HepG2 (cell line): ENCODE data around the gene TBC1D14. TPM values are rescaled to one million over a fixed set of nuclear protein-coding genes. Genes with fewer than 3 reads are reported as not detected.

Experiments
- ATAC-seq: fragments of 200-7000 bp; cut with Tn5 transposase; 3 replicates; pipeline ENCODE4 v1.9.1; 2020; ENCODE audit warnings: mild to moderate bottlenecking, moderate library complexity
- BruUV-seq: library from RNA; stranded (reverse); fragments of 400-500 nt; replicated peaks from 2 replicates; lab custom pipeline; 2021; lab: Mats Ljungman, UMichigan
- CTCF ChIA-PET: fragments of 300-600 bp; formaldehyde crosslinking; extraction: SDS; loops from one replicate; lab custom pipeline; 2021; ENCODE audit warnings: low total read pairs, inconsistent platforms, low intra/inter-chr PET ratio; lab: Yijun Ruan, JAX
- POLR2A ChIA-PET: fragments of 350-600 bp; sonication (Branson Sonifier 250); formaldehyde crosslinking; loops from one replicate; lab custom pipeline; 2020; ENCODE audit warnings: antibody characterized with exemption, inconsistent platforms; lab: Yijun Ruan, JAX
- DNase-seq: peaks from one replicate; pipeline ENCODE4 v3.0.0-alpha.2; 2015; ENCODE audit warnings: low spot score
- FAIRE-seq: peaks from 3 replicates; lab custom pipeline; 2011; peaks lifted over from hg19 to GRCh38; lab: Jason Lieb, UNC
- H2AFZ ChIP-seq: one replicate; pipeline ENCODE4 v1.6.1; 2011; ENCODE audit warnings: low read length, inconsistent platforms
- H3K27ac ChIP-seq: fragments of 300-600 bp; 3 replicates; pipeline ENCODE4 v1.8.0; 2011; ENCODE audit warnings: mixed run types, mild to moderate bottlenecking, mixed read lengths, low read length, inconsistent platforms; ENCODE audit not compliant: insufficient read depth; ENCODE audit errors: extremely low read length
- H3K27me3 ChIP-seq, 2 experiments: fragments of 200-600 bp in 1 of 2; 2 replicates in 1 of 2; 3 replicates in 1 of 2; pipeline versions ENCODE4 v1.6.0 to v1.8.0; 2011; ENCODE audit warnings: low read length in 2 of 2, mild to moderate bottlenecking in 2 of 2, moderate library complexity in 2 of 2, inconsistent platforms in 1 of 2; ENCODE audit not compliant: insufficient read depth in 2 of 2, control insufficient read depth in 1 of 2
- H3K36me3 ChIP-seq, 2 experiments: fragments of 200-600 bp in 1 of 2; replicated peaks in 1 of 2; 2 replicates in 1 of 2; 3 replicates in 1 of 2; pipeline versions ENCODE4 v1.5.1 to v1.8.0; 2011; ENCODE audit warnings: low read length in 2 of 2, inconsistent platforms in 1 of 2; ENCODE audit not compliant: insufficient read depth in 2 of 2, control insufficient read depth in 1 of 2
- H3K4me1 ChIP-seq: 2 replicates; pipeline ENCODE4 v1.5.1; 2012; ENCODE audit warnings: low read length, inconsistent platforms; ENCODE audit not compliant: insufficient read depth
- H3K4me2 ChIP-seq: 2 replicates; pipeline ENCODE4 v1.6.0; 2011; ENCODE audit warnings: low read depth, low read length, inconsistent platforms
- H3K4me3 ChIP-seq, 3 experiments: fragments of 200-600 bp in 1 of 3; sonication (generic), shearing (Covaris generic) in 1 of 3; replicated peaks in 1 of 3; 2 replicates each; pipeline ENCODE4 v1.5.1; 2011 to 2016; ENCODE audit warnings: low read length in 3 of 3, inconsistent platforms in 2 of 3, low read depth in 2 of 3, mild to moderate bottlenecking in 2 of 3, control low read depth in 1 of 3, mixed read lengths in 1 of 3; ENCODE audit not compliant: insufficient read depth in 1 of 3
- H3K79me2 ChIP-seq: one replicate; pipeline ENCODE4 v1.6.1; 2011; ENCODE audit warnings: low read length, inconsistent platforms; ENCODE audit not compliant: insufficient read depth
- H3K9ac ChIP-seq: 2 replicates; pipeline ENCODE4 v1.6.0; 2011; ENCODE audit warnings: mild to moderate bottlenecking, low read depth, low read length, inconsistent platforms; ENCODE audit not compliant: insufficient read depth
- H3K9me3 ChIP-seq: 2 replicates; pipeline ENCODE4 v1.5.1; 2012; ENCODE audit warnings: mild to moderate bottlenecking, low read length
- H4K20me1 ChIP-seq: 2 replicates; pipeline ENCODE4 v1.6.0; 2011; ENCODE audit warnings: inconsistent platforms, mild to moderate bottlenecking, low read length, moderate library complexity; ENCODE audit not compliant: insufficient read depth
- ATF7-NPFF ChIP-seq: sonication (generic); formaldehyde crosslinking; IDR thresholded peaks from 2 replicates; pipeline ENCODE4 v1.8.1; 2023; ENCODE audit warnings: mild to moderate bottlenecking, low read depth, missing genetic modification reagents, moderate library complexity
- DDIT3 ChIP-seq: sonication (generic); formaldehyde crosslinking; IDR thresholded peaks from 2 replicates; pipeline ENCODE4 v1.4.0; 2020; ENCODE audit warnings: mild to moderate bottlenecking, missing genetic modification reagents
- FOXO4 ChIP-seq: sonication (generic); formaldehyde crosslinking; conservative IDR thresholded peaks from 2 replicates; pipeline ENCODE4 v1.8.1; 2023; ENCODE audit warnings: missing genetic modification reagents
- HNF1B ChIP-seq: sonication (generic); formaldehyde crosslinking; IDR thresholded peaks from 2 replicates; pipeline ENCODE4 v1.5.1; 2020; ENCODE audit warnings: mild to moderate bottlenecking, moderate library complexity, missing genetic modification reagents
- NFYC ChIP-seq: IDR thresholded peaks from 2 replicates; pipeline ENCODE4 v1.6.1; 2016; ENCODE audit warnings: missing genetic modification reagents, missing compliant biosample characterization
- POLR2A ChIP-seq, 2 experiments: IDR thresholded peaks; 2 replicates each; pipeline ENCODE4 v1.6.1; 2011; ENCODE audit warnings: low read depth in 2 of 2, low read length in 2 of 2, mild to moderate bottlenecking in 1 of 2, moderate library complexity in 1 of 2; ENCODE audit not compliant: insufficient read depth in 1 of 2
- REPIN1 ChIP-seq: sonication (generic); formaldehyde crosslinking; IDR thresholded peaks from 2 replicates; pipeline ENCODE4 v1.8.0; 2022; ENCODE audit warnings: missing genetic modification reagents, low read depth, mild to moderate bottlenecking, borderline replicate concordance
- SPEN ChIP-seq: sonication (generic); formaldehyde crosslinking; IDR thresholded peaks from 2 replicates; pipeline ENCODE4 v1.5.1; 2020; ENCODE audit warnings: low read depth, mild to moderate bottlenecking, missing genetic modification reagents
- TCF12 ChIP-seq, 2 experiments: fragments of 450-650 bp in 1 of 2; sonication (generic) in 1 of 2; formaldehyde crosslinking in 1 of 2; IDR thresholded peaks; 2 replicates each; pipeline versions ENCODE4 v1.6.1 to v1.8.0; 2017 to 2022; ENCODE audit warnings: antibody characterized with exemption in 1 of 2, mild to moderate bottlenecking in 1 of 2, missing genetic modification reagents in 1 of 2, moderate library complexity in 1 of 2
- ZBTB10 ChIP-seq: sonication (generic); formaldehyde crosslinking; IDR thresholded peaks from 2 replicates; pipeline ENCODE4 v1.4.0; 2020; ENCODE audit warnings: missing genetic modification reagents, borderline replicate concordance
- ZNF333 ChIP-seq: sonication (generic); formaldehyde crosslinking; IDR thresholded peaks from 2 replicates; pipeline ENCODE4 v1.4.0; 2020; ENCODE audit warnings: mild to moderate bottlenecking, missing genetic modification reagents, borderline replicate concordance
- WGBS: methylation state at CpG from one replicate; pipeline ENCODE4 v1.1.6; 2017; ENCODE audit warnings: low lambda C conversion rate; 5-methylcytosine and 5-hydroxymethylcytosine counted together
- in situ Hi-C: cut with HindIII; loops from 2 replicates; pipeline ENCODE4 v1.10.0; 2017; ENCODE audit warnings: low pct_unique_long_range_greater_than_20kb; ENCODE audit not compliant: extremely low pct_ligation_motif_present
- intact Hi-C: fragments of 100-400 bp; cut with micrococcal nuclease; formaldehyde crosslinking; loops from one replicate; pipeline ENCODE4 v1.10.0; 2022; ENCODE audit not compliant: unreplicated experiment
- polyA plus RNA-seq, 8 experiments: library from polyadenylated mRNA; depleted of rRNA in 3 of 8; stranded (reverse) in 7 of 8; unstranded in 1 of 8; fragments of >200 nt; fragmentation: Illumina TruSeq in 4 of 8; extraction: Trizol in 4 of 8; gene quantifications; 2 replicates each; pipeline versions ENCODE4 v1.2.1 to v1.2.3, GENCODE V29; 2011 to 2016; ENCODE audit warnings: low read depth in 4 of 8, missing spikeins in 1 of 8, mixed read lengths in 1 of 8; ENCODE audit not compliant: insufficient read depth in 1 of 8
- total RNA-seq, 5 experiments: library from RNA; depleted of rRNA; stranded (reverse); fragments of >200 nt; fragmentation: Illumina TruSeq; extraction: Trizol; gene quantifications; 2 replicates each; pipeline ENCODE4 v1.2.3, GENCODE V29; 2016; ENCODE audit warnings: low read depth in 1 of 5

TBC1D14 gene
- total and polyA plus RNA-seq, 2 of the 13 experiments (the other 11 are each of a cell fraction or from before 2014, with no cell fraction given), result 29.5 to 46.5 TPM

- TF ChIP-seq ZNF333 (CRISPR knock-in tag) (0 out of 2 replicates have a peak, but pooled peaks have one; percentile 26), ATF7-NPFF (CRISPR knock-in tag) (no peak), NFYC (CRISPR knock-in tag) (no peak), POLR2A (IDR thresholded peaks at IDR 0.05; ENCODE audit: insufficient read depth in 1 of 2, low read depth in 2 of 2, low read length in 2 of 2) (0 out of 4 replicates have a peak, but pooled peaks of 1 of the 2 experiments have one; percentile 1), REPIN1 (CRISPR knock-in tag) (peak; percentile 4; the same call in 1 of the 2 replicates), TCF12 (IDR thresholded peaks at IDR 0.05) (no peak), TCF12 (CRISPR knock-in tag; IDR thresholded peaks at IDR 0.05) (0 out of 2 replicates have a peak, but pooled peaks have one; percentile 5), ZBTB10 (CRISPR knock-in tag) (no peak)
Observed at GRCh38 chr4:6987588-6987961, 77.9 kb downstream of the TBC1D14 start (continued).

- Histone ChIP-seq H3K9ac (peak overlapping the region; percentile 84), H3K36me3 (peaks cover 0 to 25% of the 10 kb centered on the region in 2 experiments; a peak in 3 of 5 replicates), H4K20me1 (peaks cover 42% of the 10 kb centered on the region), H3K27ac (peak overlapping the region; percentile 62), H3K9me3 (no peaks in the 10 kb centered on the region), H3K27me3 (no peaks in the 10 kb centered on the region; a peak in 1 of 5 replicates), H3K4me2 (peak overlapping the region; percentile 99), H2AFZ (no peak overlapping the region), H3K79me2 (peaks cover 80% of the 10 kb centered on the region), H3K4me3 (peak overlapping the region; percentile 82 to 92 (median 88)), H3K4me1 (peaks cover 53% of the 10 kb centered on the region)
- in situ Hi-C loops (no loop called here), intact Hi-C loops (loop anchor here (5.0 kb wide), 1 partner anchor 79 kb away; the partner anchor contains the start of gene GRPEL1)
- no peak for DNase-seq
- ChIA-PET CTCF (no interaction called here), POLR2A (interaction anchor here (1.2 to 2.6 kb wide), 10 partner anchors 15 to 315 kb away, joined by 3 to 18 read pairs (median 4); partner anchors contain the start of genes GRPEL1 and TBC1D14)
- FAIRE-seq, result no peak
- no peak; the same call in 2 of the 3 replicates for ATAC-seq
- BruUV-seq, result no TSS peak
- WGBS, result 71% methylated on average over 10 of the region's 13 CpGs
- TF ChIP-seq HNF1B, result no peak
- no peak for TF ChIP-seq DDIT3
- 0 out of 2 replicates have a peak, but pooled peaks have one; percentile 11 for TF ChIP-seq FOXO4 (CRISPR knock-in tag)
- peak; percentile 21; the same call in 1 of the 2 replicates for TF ChIP-seq SPEN (CRISPR knock-in tag)
Observed at GRCh38 chr4:6988016-6988715, 78.5 kb downstream of the TBC1D14 start.
